ENCODE results near the gene NDNF. TPM values are rescaled to one million over a fixed set of nuclear protein-coding genes. Genes with fewer than 3 reads are reported as not detected.

The NDNF gene
- total RNA-seq, 4 donors from 2014 or later, result 2.7 to 7.7 (median 4.0) TPM

GRCh38 chr4:121096191-121096590 is 23.9 kb upstream of the NDNF start:
- Histone ChIP-seq H3K9me3 (no peaks in the 10 kb centered on the region), H3K27me3 (no peaks in the 10 kb centered on the region), H3K27ac (no peak overlapping the region), H3K4me1 (no peaks in the 10 kb centered on the region), H3K4me3 (replicated peaks in 1 of 3) (no peak overlapping the region), H3K36me3 (no peaks in the 10 kb centered on the region)
- intact Hi-C loops (cut with DNase I), result loop anchor here (5.0 kb wide), 2 partner anchors 379 to 944 kb away; no protein-coding TSS in a partner anchor
- no peak for TF ChIP-seq POLR2A (IDR thresholded peaks at IDR 0.05)
- no peak for DNase-seq

- intact Hi-C loops (cut with DNase I), result no loop called here
Measured at GRCh38 chr4:121094297-121094966, 22.1 kb upstream of the NDNF start.

GRCh38 chr4:121093261-121093660 is 20.9 kb upstream of the NDNF start:
- no peak for DNase-seq
- no peaks in the 10 kb centered on the region for H3K27me3 ChIP-seq
- H3K9me3 ChIP-seq, result no peaks in the 10 kb centered on the region
- no peaks in the 10 kb centered on the region for H3K4me1 ChIP-seq
- intact Hi-C loops (cut with DNase I), result no loop called here
- no peak overlapping the region for H3K4me3 ChIP-seq (replicated peaks in 1 of 3)
- H3K36me3 ChIP-seq, result no peaks in the 10 kb centered on the region
- no peak overlapping the region for H3K27ac ChIP-seq
- TF ChIP-seq CTCF (IDR thresholded peaks at IDR 0.05) (no peak), POLR2A (IDR thresholded peaks at IDR 0.05) (no peak)

More at GRCh38 chr4:121094297-121094966, 22.1 kb upstream of the NDNF start:
- no peak for DNase-seq
- WGBS, 2 donors, result 85% methylated on average over 3 of the region's 3 CpGs
- no peak overlapping the region for H3K27ac ChIP-seq
- no peak overlapping the region for H3K4me3 ChIP-seq (replicated peaks in 1 of 3)
- TF ChIP-seq CTCF (IDR thresholded peaks at IDR 0.05), result no peak
- TF ChIP-seq POLR2A (IDR thresholded peaks at IDR 0.05), result no peak
- no peaks in the 10 kb centered on the region for H3K36me3 ChIP-seq
- H3K27me3 ChIP-seq, result no peaks in the 10 kb centered on the region
- no peaks in the 10 kb centered on the region for H3K9me3 ChIP-seq
- H3K4me1 ChIP-seq, result no peaks in the 10 kb centered on the region

GRCh38 chr4:121091941-121092340 is 19.6 kb upstream of the NDNF start:
- H3K27me3 ChIP-seq, result no peaks in the 10 kb centered on the region
- no peak overlapping the region for H3K4me3 ChIP-seq (replicated peaks in 1 of 3)
- no peaks in the 10 kb centered on the region for H3K4me1 ChIP-seq
- no peak overlapping the region for H3K27ac ChIP-seq
- intact Hi-C loops (cut with DNase I), result no loop called here
- DNase-seq, result no peak
- no peak for TF ChIP-seq CTCF (IDR thresholded peaks at IDR 0.05)
- TF ChIP-seq POLR2A (IDR thresholded peaks at IDR 0.05), result no peak
- no peaks in the 10 kb centered on the region for H3K9me3 ChIP-seq
- H3K36me3 ChIP-seq, result no peaks in the 10 kb centered on the region

GRCh38 chr4:121088867-121089266 is 16.5 kb upstream of the NDNF start:
- Histone ChIP-seq H3K27ac (no peak overlapping the region), H3K27me3 (no peaks in the 10 kb centered on the region), H3K9me3 (no peaks in the 10 kb centered on the region), H3K4me1 (no peaks in the 10 kb centered on the region), H3K36me3 (no peaks in the 10 kb centered on the region), H3K4me3 (replicated peaks in 1 of 3) (no peak overlapping the region)
- intact Hi-C loops (cut with DNase I), result no loop called here
- TF ChIP-seq POLR2A (IDR thresholded peaks at IDR 0.05) (no peak), CTCF (IDR thresholded peaks at IDR 0.05) (no peak)
- 92 to 93% methylated on average over 4 of the region's 4 CpGs for WGBS, 2 donors
- DNase-seq, result no peak
